HG02678 (cell line): ENCODE data around the gene WDR86.

Experiments used
- ATAC-seq: cut with Tn5 transposase; IDR thresholded peaks from one replicate; pipeline ENCODE4 v1.9.1; 2021; ENCODE audit warnings: mild to moderate bottlenecking, moderate library complexity; ENCODE audit not compliant: unreplicated experiment

The WDR86 gene

DNA sequence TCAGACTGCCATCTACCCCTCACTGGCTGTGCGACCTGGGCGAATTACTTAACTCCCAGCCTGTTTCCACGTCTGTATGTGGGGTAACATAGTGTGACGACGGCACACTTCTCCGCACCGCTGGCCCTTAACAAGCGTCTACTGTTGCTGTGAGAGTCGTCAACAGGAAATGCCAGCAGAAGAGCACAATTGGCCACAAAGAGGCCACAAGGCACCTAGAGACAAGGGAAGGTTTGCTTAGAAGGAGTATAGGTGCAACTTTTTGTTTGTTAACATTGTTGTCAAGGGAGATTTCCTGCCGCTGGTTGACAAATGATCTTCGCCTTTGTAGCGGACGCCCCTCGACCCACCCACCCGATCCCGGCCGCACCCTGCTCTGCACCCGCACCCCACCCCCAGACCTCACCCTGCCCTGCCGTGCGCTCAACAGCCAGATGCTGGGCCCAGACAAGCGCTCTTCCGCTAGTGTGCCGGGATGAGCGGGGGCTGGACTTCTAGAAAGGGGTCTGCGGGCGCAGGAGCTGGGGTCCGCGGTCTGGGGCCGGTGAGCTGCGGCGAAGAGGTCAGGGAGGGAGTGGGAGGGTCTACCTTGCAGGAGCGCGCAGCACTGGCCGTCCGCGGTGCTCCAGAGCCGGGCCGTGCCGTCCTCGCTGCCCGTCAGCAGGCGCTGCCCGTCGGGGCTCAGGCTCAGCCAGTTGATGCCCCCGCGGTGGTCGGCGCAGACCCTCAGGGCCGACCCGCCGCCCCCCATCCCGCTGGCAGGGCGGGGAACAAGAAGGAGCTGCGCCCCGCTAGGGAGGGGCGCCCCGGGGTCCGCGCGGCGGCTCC lies 785 bp downstream of the WDR86 start:
- ATAC-seq, result no peak

DNA sequence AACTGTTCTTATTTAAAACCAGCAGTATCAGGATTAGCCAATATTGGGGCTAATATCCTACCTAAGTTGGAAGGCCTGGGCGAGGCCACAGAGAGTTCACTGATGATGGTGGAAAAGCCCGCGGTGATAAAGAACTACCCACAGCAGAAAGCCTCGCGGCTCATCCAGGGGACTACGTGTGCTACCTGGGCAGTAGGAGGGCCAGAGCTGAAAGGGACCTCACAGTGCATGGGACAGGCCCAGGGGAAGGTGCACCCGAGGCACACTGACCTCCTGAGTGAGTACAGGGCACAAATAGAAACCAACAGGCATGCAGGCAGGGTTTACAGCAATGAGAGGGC lies 1.4 kb downstream of the WDR86 start:
- ATAC-seq, result no peak

DNA sequence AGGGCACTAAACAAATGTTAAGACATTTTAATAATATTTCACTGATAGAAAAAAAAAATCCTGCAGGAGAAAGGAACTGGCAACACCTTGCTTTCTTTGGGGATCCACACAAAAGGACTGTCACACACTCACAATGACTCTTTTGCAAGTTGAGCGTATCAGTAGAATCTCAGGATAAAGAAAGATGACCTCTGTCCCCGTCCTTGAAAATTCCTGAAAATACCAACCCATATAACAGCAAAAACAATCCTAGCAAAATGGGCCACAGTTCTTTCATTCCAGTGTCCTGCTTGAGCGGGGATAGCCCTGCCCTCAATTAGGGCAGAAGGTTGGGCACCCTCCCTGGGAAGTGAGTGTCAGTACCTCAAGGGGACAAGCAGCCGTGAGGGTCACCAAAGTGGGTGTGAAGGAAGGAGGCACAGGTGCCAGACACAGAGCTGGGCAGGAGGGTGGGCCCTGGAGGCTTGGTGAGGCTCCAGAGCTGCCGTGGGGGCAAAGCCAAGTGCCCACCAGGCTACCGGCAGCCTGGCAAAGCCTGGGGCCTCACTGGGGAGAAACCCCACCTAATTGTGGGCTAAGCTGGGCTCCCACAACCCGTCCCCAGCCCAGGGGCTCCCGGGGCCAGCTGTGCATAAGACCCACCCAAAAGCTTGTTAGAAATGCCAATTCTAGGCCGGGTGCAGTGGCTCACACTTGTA lies 2.8 kb downstream of the WDR86 start:
- no peak for ATAC-seq

DNA sequence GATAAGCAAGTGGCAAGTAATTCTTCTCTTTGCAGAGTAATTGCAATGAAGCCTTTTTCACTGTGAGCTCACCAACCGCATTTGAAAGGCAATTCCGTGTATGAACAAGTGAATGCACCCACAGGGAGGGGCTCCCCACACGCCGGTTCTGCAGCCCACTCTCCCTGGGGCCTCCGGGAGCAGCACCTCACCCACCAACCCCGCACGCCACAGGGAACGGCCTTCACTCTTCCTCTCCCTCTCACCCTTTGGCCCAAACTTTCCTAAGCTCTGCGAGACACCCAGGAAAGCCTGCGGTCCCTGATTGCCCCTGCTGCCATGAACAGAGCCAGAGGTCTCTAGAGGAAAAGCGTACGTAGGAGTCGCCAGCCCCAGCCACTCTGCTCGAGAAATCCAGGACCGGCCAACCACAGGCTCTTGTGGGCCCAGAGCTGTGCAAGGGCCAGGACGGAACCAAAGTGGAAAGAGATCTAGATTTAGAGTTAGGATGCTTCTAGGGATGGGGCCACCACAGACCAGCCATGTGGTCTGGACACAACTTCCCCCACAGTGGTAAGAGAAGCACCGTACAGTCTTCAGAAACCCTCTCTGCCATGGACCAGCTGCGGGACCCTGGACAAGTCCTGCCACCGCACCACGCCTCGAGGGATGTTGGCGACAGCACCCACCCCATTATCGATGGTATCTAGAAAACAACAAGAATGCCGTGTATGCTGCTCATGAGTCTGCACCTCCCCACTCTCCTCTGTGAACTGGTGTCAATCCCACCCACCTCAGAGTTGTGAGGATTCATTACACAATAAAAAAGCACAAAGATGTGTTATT lies 3.6 kb downstream of the WDR86 start:
- no peak for ATAC-seq

DNA sequence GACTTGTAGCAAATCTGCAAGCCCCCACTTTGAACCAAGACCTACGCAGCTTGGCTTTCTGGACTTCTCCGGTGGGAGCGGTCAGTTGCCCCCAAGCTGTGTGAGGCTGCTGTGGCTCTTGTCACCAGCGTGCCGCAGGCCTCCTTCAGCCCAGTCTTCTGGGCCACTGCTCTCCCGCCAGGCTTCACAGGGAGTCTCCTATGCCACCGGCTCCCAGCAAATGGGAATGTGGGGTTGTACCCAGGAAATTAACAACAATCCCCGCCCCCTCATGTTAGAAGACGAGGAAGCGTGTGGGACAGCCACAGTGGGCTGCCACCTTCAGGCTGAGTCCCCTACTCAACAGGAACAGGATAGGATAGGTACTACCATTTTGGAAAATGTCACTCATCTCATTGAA lies 4.2 kb downstream of the WDR86 start:
- ATAC-seq, result no peak

DNA sequence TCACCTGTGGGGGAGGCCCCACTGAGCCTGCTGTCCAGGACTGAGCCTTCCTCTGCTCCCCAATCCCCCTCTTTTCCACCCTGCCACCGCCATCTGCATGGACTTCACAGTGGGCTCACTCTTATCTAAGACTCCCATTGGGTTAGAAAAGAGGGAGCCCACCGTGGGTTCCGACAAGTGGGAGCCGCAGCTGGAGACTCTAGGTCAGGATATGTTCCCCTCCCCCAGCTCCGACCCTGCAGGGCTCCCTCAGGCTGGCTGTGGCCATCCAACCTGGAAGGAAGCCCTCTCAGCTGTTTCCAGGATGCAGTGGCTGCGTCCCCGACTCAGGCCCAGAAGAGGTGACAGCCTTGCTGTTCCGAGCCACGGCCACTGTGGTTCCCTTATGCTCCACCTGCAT lies 4.8 kb downstream of the WDR86 start:
- ATAC-seq, result no peak

DNA sequence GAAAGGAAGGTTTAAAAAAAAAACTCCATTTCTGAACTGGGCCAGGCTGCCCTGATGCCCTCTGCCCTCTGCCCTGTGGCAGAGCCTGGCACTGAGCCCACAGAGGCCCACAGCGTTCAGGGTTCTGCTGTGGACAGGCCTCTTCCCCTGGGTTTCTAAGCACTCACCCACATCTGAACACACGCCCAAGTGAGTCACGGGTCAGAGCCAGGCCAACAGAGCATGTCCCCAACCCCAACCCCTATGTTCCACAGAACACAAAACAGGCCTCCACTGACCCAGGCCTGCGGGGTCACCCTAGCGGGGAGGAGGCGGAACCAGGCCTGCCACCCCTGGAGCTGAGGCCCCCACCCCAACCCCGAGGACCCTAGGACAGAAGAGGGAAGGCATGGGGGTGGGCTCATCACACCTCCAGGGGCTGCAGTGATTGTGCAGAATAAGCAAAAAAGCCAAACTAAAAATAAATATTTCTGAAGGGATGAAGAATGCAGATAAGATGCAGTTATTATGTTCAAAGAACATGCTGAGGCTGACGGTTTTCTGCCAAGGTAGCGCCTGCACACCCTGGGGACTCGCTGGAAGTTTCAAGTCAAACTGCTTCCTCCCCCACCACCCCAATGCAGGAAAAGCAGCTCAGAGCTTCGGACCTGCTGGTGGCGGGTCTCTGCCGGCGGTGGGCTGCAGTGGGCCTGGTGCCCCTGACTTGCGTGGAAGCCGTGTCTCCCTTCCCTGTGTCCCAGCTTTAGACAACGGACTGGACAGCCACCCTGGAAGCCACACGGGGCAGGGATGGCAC lies 5.4 kb downstream of the WDR86 start:
- no peak for ATAC-seq

DNA sequence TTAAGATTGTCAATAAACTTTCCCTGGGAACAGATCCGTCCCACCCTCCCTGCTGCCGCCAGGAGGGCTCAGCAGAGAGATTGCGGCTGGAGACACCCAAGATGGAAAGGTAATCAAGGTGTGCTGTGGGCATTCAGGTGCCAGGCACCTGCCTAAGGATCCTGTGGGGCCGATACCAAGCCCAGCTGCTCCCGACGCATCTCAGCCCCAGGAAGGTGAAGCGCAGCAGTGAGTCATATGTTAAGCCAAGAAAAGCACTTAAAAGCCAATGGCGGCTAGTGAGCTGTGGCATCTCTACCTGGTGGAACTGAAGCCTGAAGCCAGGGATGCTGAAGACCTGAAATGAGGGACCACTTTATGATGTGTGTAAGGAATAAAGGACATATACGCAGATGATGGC lies 6.1 kb downstream of the WDR86 start:
- no peak for ATAC-seq

DNA sequence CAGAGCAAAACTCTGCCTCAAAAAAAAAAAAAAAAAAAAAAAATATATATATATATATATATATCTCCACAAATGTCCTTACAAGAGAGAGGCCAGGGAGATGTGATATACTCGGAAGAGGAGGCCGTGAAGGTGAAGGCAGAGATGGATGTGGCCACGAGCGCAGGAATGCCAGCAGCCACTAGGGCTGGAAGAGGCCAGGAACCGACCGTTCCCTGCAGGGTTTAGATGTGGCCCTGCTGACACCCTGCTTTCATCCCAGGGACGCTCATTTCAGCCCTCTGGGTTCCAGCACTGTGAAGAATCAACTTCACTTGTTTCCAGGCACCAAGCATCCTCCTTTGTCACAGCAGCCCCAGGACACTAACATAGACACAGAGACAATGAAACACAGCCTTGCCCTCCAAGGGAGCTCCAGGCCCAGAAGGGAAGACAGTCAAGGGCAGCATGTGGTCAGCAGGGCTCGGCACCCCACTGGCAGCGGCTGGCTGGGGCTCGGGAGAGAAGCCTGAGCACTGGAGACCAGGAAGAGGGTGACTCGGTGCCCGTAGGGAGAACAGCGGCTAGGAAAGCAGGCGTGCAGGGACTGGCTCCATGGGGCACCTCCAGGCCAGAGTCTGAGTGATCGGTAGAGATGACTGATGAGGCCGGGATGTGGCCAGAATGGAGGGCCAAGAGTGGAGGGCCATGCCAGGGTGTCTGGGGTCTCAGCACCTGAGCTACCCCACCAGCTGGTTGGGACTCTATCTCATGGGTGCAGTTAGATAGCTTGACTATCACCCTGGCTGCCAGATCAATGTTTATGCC lies 7.6 kb downstream of the WDR86 start:
- no peak for ATAC-seq

DNA sequence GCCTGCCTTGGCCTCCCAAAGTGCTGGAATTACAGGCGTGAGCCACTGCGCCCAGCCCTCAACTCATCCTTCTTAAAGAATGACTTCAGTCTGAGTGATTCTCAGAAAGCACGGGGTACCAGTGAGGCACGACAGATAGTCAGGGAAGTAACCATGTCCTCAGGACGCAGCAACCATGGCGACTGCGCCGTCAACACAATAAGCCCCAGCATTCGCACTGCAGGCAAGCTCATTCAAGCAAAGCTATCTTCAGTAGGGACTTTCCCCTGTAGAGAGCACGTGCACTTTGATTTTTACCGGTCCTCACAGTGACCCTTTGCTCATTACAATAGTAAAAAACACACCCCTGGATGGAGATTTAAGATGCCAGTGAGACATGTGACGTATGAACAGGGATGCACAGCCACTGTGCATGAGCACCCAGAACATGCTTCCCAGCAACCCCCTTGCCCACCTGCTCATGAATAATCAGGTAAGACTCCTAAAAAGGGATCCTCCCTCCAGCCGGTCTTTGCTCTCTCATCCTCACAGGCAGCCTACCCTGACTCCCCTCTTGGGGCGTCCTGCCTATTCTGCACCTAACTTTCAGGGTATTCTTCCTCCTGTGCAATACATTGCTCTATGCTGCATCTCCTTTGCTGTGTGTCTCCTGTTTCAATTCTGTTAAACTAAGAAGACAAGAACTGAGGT lies 9.1 kb downstream of the WDR86 start:
- ATAC-seq, result peak; percentile 77

DNA sequence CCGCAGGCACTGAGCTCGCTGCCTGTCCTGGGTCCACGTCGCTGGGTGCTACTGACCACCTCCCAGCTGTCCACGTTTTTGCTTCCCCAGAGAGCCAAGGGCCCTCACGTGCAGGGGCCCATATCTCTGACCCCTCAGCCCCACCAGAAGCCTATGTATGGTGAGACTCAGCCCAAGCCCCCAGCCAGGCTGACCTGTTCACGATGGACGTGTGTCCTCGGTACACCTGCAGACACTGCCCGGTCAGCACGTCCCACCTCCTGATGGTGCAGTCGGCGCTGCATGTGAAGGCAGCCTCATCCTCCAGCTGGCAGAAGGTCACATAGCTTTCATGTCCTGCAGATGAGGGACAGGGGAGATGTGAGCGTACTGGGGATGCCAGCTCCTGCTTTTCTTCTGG lies 9.9 kb downstream of the WDR86 start:
- ATAC-seq, result no peak

DNA sequence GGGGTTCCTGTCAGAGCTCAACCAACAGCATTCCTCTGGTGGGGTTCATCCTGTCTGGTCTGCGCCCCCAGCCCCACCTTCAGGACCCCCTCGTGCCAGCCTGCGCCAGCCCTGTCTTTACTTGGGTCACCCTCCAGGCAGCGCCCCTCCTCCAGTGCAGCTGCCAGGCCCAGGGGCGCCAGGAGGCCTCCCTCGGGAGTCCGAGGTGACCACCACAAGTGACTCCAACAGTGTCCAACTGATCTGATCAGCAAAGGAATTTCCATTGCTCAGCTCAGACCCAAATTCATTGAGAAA lies 10.6 kb downstream of the WDR86 start:
- ATAC-seq, result no peak

DNA sequence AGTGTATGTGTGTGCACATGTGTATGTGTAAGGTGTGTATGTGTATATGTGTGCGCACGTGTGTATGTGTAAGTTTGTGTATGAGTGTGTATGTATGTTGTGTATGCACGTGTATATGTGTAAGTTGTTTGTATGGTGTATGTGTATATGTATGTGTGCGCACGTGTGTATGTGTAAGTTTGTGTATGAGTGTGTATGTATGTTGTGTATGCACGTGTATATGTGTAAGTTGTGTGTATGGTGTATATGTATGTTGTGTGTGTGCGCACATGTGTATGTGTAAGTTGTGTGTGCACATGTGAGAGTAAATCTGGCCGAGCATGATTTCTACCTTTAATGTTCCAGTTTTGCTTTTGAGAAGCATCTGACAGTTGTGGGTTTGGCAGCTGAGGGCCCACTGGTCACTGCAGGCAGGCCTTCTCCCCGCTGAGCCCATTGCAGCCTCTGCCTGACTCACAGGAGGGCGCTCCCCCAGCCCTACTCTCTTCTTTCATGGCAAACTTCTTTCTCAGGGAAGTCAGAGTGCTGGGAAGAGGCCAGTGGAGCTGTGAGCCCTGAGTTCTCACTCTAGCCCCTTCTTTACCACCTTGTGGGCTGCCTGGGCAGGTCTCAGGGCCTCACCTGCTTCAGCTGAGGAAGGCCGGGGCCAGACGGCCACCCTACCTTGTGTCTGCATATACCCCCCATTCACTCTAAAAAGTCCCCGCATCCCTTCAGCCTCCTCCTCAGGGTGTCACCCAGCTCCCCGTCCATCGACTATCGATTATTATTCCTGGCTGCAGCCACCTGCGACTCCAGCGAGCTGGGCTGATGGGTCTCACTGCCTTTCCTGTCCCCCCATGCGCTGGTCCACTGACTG lies 11.2 kb downstream of the WDR86 start:
- ATAC-seq, result no peak

DNA sequence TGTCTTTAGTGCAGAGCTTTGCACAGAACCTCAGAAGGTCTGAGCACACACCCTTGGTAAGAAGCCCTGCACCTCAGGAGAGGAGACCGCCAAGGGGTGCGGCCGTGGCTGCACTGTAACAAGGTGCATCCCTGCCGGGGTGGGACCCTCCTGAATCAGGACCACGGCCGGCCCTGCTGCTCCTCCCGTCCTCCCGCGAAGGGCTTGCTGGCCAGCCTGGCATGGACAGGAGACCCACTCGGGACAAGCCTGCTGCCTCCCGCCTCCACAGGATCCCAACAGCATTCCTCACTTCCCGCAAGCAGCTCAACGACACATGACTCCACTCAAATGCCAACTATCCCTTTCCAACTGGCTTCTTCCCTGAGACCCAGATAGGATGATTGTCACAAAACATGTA lies 12.8 kb downstream of the WDR86 start:
- no peak for ATAC-seq

DNA sequence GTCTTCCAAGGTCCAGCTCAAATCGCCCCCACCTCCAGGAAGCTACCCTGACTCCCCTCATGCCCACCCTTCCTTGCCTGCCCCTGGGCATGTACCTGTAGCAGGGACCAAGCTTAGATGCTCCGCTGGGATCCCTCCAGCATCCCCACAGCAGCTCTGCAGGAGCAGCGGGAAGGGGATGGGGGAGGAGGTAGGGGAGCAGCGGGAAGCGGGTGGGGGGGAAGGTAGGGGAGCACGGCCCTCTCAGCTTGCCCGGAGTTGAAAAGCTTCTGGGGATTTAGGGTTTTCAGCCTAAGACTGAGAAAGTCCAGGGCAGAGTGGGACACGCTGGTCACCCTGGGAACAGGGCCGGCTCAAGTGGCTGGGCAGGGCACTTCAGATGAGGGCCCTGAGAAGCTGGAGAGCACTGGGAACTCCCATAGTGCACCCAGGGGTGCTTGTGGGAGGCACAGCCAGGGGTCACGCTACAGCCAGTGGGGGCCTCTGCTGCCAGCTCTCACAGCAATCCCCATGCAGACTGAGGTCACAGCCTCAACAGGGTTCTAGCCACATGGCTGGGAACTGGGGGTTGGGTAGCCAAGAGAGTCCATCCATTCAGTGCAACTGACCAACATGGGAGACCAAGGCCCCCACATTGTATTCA lies 13.4 kb downstream of the WDR86 start:
- no peak for ATAC-seq

DNA sequence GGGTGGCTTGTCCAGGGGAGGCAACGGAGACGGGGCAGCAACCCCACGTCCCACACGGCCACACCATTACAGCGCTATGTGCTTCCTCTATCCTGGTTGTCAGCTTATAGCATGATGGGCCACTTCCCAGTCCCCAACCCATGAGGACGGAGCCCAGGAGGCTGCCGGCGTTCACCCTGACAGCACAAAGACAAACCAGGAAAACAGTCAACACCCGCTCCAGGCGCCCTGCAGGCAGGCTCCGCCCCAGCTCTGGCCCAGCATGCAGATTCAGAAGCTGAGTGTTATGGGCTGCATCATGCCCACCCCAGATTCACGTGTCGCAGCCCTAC lies 14.8 kb downstream of the WDR86 start:
- ATAC-seq, result no peak

DNA sequence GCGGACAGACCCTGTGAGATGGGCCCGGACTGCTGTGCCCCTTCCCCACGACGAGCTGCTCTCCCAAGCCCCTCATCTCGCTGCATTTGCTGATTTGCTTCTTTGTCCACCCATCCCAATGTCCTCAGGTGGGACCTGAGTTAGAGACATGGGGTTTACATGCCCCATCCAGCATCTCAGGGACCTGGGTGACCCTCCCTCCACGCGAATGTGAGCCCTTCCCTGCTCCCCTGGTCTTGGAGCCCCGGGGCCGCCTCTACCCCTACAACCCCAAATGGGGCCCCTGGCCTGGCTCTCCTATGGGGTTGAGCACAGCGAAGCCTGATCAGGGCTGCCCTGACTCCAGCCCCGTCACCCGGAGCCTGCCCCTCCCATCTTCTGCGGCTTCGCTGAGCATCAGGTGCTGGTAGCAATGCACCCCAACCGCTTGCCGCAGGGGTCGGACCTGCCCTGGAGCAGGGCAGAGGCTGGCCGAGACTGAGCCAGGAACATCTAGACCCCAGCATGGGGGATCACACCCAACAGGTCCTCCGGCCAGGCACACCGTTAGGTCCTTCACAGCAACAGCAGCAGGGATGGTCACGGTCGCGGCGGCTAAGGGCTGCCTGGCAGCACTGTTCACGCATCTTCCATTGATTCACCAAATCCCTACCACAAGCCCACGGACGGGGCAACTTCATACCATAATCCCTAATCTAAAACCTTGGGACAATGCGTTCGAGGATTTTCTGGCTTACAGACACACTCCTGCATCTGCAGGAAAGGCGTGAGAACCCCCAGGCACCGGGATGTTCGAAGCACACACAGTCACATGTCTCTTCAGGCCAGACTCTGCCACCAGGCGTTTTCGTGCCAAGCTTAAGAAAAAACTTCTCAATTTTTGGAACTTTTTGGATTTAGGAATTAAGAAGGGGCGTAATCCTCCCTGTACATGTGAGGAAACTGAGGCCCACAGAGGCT lies 15.5 kb downstream of the WDR86 start:
- no peak for ATAC-seq
